AML-193 (cell line): Measurements from ENCODE around the gene KLHL33.
A peak's percentile ranks its signal among the peaks of the same experiment; 100 is the strongest.

ENCODE experiments used
- DNase-seq, 2 experiments: peaks; one replicate each; lab custom pipeline; 2025; lab: John Stamatoyannopoulos, UW

The KLHL33 gene, protein sequence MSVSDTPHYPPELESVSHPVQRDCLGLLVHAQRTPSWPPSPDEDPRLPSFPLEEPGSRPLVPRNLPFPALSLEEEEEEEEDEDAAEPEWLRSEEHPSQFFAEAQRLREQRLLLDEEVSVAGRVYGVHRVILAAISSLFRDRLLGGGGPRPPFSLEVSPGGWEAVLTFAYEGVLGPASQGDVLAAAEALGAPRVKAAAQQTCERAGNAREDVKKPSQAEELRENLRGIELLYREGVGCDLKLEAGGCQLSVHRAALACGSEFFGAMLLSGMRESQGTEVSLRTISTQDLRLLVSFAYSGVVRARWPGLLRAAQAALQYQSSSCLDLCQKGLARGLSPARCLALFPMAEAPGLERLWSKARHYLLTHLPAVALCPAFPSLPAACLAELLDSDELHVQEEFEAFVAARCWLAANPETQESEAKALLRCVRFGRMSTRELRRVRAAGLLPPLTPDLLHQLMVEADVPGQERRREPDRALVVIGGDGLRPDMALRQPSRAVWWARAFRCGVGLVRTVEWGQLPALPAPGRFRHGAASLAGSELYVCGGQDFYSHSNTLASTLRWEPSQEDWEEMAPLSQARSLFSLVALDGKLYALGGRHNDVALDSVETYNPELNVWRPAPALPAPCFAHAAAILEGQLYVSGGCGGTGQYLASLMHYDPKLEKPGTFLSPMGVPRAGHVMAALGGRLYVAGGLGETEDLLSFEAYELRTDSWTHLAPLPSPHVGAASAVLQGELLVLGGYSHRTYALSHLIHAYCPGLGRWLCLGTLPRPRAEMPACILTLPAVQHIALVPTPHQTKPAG

DNA sequence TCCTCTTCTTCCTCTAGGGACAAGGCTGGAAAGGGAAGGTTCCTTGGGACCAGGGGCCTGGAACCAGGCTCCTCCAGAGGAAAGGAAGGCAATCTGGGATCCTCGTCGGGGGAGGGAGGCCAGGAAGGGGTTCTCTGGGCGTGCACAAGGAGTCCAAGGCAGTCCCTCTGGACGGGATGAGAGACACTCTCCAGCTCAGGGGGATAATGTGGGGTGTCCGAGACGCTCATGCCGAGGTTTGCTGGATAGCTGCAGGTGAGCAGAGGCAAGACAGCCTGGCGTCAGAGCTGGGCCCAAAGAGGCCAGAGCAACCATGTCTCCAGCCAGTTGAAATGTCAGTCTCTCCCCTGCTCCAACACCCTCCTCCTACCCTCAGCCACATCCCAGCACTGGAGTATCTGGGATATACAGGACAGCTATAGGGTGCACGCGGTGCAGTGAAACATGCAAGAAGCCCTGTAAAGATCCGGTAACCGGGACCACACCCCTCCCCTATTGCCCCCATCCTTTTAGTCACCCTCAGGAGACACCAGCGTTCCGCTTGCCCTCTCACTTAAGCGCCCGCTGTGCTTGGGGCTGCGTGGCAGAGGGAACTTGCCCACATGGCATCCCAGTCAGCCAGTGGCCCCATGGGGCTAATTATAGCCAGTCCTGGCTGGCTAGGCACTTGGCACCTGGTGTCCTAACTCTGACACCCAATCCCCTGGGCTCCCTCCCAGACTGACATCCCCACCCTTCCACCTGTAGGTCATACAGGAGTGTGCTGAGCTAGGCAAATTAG is at the start of gene KLHL33:
TSS of gene KLHL33 (minus strand) at position 585 of the 781 bp plus-strand sequence. CDS start at position 230, 355 bp downstream.
- DNase-seq = no peak

DNA sequence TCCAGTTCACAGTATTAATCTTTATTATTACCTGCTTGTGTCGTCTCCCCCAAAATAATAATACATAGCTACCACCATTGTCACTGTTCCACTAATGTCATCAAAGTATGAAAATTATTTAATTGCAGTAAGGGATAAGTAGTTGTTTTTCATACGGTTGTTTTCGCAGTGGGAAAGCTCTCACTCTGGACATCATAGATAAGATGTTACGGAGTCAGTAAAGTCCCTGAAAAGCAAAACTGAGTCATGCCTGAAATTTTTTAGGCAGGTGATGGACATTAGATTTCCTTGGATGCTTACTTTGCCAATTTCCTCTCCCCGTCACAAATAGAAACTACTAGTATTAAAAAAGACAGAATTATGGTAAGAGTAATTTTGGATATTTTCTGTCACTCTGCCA is 46.4 kb upstream of the KLHL33 start:
- DNase-seq = no peak

DNA sequence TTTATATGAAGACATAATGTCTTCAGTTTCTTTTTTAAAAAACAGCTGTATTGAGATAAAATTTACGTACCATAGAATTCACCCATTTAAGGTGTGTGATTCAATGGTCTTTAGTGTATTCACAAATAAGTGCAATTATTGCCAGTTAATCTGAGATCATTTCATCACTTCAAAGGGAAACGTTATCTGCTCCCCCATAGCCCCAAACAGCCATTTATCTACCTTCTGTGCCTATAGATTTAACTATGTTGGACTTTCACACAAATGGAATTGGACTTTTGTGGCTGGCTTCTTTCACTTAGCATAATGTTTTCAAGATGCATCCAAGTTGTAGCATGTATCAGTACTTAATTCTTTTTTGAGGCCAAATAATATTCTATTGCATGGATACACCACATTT is 42.9 kb upstream of the KLHL33 start:
- no peak for DNase-seq

DNA sequence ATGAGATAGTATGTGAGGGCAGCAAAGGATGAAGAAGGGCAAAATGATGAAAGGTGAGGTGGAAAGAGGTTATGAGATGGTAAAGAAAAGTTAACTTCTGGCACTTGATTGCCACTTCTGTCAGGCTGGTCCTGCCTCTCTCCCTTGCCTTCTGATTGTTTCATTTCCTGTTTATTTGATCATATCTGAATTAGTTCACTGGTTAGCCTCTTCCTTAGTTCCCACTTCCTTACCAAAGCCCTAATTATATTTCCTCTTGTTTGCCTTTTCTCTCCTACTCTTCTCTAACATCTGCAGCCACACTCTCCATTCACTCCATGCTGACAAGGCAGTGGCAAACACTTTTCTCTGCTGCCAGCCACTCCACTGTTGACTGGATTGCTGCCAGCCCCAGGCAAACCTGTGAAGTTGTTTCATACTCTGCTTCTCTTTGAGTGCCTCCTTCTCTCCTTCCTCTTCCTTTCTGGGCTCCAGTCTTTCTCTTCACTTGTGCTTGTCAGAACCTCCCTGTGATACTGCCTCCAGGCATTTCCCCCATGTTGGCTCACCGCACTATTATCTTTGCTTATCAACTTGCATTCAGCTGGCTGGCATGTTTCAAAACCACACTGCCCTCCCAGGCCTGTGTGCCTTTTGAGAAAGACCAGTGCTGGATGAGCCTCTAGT is 41.4 kb upstream of the KLHL33 start:
- peak; percentile 73 to 79 for DNase-seq

DNA sequence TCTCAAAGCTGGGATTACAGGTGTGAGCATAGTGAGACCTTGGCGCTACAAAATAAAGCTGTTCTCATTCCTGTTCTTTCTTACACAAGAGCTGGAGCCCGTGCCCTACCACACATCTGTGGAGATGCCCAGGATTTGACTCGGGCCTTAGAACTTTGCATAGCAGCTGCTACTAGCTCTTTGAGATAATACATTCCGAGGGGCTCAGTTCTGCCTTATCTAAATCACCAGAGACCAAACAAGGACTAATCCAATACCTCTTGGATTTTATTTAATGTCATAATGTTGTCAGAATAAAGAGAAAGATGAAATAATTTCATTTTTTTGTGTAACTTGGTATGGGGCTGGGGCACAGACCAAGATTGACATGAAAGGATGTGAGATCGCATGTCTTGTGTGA is 40.8 kb upstream of the KLHL33 start:
- DNase-seq = no peak

DNA sequence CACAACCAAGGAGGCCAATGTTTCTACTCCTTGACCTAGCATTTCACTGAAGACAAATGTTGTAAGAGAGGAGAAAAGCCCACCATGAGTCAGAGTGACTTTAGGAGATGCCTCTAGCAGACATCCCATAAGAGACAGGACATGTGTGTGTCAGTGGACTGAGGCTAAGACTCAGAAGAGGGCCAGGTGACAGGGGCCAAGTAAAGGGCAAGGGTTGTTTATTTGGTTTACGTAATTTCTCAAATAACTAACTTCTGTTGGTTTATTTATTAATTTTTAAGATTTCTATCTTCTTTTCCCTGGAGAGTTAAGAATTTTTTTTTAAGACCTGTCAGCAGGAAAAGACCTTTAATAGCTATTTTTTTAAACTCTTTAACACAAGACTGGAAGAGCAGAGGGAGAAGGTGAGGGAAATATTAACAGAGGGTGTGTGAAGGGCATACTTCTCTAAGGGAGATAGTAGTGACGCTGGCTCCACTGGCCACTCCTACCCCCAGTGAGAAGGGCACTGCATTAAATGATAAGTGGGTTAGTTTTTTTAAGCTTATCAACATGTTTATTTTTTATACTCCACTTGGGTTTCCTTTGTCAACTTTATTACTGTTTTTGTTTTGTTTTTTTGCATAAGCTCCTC is 36.7 kb upstream of the KLHL33 start:
- no peak for DNase-seq

DNA sequence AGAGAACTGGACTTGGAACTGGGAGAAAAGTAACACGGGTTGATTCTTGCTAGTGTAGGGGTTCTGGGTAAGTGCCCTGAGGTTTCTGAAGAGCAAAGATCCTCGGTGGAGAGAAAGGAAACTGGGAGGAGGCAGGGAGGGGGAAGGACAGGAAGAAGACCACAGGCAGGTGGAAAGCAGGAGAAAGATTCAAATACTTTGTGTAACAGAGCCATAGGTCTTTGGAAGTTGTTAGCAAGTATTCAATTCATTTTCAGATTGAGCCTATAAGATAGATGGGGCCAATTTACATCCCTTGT is 34.6 kb upstream of the KLHL33 start:
- DNase-seq = no peak

DNA sequence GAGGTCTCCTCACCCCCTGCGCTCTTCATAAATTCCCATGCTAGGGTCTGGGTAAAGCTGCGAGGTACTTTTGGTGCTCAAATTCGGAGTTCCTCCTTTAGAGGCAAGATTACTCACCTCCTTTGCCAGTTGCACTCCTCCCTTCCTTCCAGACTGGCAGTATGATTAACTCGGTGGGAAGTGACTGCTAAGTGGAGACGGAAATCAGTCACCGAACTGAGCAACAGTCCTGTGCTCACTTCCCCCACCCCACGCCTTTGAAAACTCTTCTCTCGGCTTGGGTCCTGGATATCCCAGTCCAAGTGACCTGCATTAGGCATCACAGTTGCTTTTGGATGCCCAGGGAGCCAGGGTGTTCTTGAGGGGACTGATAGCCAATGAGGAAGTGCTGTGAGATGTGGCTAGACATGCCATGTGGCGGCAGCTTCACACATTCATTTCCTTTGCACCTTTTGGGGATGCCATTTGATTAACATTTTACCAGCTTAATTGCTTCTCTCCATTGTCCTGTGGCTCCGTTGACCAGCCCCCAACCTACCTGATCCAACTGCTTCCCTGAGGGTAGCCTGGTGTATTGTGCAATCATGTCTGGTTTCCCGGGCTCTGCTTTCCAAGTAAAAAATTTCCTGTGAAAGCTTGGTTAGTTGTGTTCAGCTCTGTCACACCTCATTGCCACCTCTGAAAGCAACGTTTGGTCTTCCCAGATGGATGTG is 34.1 kb upstream of the KLHL33 start:
- DNase-seq = peak; percentile 75

DNA sequence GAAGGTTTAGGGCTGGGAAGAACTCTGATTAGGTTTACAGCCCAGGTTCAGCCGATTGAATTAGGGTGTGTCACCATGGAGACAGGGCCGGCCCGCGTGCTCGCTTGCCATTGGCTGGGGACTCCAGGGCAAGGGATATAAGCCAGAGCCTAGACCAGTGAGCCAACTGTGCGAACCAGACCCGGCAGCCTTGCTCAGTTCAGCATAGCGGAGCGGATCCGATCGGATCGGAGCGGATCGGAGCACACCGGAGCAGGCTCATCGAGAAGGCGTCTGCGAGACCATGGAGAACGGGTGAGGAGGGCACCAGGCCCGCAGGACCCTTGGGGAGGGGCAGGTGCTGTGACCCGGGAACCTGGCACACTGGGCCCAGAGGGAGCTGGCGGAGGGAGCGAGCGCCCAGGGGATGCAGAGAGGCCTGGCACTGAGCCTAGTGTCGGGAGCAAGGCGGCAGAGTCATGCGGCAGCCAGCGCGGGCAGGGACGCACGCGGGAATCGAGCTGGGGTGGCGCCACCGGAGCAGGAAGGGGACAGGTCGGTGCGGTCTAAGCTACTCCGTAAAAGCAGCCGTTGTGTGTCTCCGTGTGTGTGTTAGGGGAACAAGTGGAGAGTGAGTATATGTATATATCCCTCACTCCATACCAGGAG is 33.4 kb upstream of the KLHL33 start, which contains the start of gene PNP:
TSS of gene PNP (plus strand) at position 165 of the 648 bp plus-strand sequence. CDS start at position 284, 119 bp downstream.
- peak; percentile 82 to 90 for DNase-seq

DNA sequence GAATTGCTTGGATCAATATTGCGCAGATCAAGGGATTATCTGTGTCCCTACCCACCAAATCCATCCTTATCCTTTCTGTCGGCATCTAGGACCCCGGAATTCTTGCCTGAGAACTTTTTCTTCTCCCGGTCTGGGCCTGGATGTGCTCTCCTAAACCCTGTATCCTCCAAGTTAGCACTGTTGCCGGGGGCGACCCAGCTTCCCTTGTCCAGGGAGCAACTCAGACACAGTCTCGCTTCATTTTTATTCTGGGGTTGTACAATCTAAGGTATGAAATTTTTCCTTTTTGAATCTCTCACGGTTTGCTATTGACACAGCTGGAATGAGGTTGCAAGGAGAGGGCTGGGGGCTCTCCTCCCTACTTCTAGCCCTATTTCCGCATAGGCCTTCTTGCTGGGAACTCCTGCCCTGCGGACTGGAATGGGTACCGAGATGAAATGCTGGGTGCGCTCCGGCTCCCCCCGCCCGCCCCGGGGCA is 32.8 kb upstream of the KLHL33 start:
- no peak for DNase-seq

DNA sequence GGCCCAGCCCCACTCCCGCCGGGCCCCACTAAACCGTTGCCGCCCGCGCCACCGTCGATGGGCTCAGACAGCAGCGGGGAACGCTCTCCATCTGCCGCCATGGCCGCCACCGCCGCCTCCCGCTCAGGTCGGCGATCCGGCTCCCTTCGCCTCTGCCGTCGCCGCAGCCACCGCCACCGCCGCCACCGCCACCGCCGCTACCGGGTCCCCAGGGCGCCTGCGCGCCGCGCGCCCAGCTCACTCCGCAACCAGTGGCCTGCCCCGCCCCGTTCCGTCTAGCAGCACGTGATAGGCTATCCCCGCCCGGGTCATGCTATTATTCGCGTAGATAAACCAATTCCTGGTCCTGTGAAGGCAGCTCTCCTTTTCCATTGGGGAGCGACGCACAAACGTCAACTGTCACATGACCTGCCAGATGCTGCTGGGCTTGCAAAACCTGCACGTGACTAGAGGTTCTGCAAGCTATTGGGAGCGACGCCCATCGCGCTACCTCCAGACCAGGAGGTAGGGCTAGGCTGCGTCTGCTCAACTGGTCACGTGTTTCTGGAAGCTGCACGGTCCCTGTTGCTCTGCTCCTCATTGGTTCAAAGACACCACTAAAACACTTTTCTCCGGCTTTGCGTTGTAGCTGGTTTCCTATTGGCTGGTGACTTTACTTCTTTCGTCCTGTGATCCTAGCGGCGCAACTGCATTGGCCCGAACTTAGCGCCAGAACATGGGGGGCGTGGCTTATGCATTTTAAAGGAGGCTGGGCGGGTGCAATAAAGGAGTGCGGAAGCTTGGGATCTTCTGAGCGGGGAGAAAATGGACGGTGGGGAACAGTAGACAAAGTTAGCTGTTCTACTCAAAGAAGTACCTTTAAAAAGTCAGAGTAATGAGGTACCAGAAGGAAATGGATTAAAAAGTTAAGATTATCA is 25.5 kb upstream of the KLHL33 start, which contains the start of gene PIP4P1:
TSS of gene PIP4P1 (minus strand) at position 210 of the 917 bp plus-strand sequence. CDS start at position 101, 109 bp downstream.
- peak; percentile 99 to 100 for DNase-seq

DNA sequence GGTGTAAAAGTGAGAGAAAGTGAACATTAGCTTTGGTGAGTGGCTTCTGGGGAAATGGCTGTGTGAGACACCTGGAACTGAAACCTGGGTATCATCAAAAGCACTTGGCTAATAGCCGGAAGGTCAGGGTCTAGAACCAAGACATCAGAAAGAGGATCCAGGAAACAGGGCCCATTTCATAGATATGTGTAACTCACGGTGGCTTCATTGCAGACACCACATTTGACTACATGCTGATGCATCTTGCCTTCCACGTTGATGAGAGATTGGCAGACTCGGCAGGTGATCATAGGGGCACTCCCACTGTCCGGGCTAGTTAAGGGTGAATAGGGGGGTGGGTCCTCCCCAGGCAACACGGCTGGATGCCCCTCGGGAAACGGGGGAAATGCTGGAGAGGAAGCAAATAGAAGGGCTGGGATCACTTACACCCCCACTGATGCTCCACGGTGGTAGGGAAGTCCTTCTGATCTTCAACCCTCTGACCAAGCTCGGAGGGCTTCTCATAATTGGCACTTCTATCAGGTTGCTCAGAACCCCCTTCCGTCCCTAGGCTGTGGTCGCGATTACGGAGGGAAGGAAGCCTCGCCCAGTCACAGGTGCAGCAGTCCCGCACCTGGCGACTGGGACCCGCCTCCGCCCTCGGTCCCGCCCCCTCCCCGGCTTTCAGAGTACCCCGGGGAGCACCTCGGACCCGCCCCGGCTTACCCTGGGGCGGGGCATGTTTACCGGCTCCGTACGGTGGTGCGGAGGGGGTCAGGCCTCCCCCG is 24.7 kb upstream of the KLHL33 start:
- no peak for DNase-seq

DNA sequence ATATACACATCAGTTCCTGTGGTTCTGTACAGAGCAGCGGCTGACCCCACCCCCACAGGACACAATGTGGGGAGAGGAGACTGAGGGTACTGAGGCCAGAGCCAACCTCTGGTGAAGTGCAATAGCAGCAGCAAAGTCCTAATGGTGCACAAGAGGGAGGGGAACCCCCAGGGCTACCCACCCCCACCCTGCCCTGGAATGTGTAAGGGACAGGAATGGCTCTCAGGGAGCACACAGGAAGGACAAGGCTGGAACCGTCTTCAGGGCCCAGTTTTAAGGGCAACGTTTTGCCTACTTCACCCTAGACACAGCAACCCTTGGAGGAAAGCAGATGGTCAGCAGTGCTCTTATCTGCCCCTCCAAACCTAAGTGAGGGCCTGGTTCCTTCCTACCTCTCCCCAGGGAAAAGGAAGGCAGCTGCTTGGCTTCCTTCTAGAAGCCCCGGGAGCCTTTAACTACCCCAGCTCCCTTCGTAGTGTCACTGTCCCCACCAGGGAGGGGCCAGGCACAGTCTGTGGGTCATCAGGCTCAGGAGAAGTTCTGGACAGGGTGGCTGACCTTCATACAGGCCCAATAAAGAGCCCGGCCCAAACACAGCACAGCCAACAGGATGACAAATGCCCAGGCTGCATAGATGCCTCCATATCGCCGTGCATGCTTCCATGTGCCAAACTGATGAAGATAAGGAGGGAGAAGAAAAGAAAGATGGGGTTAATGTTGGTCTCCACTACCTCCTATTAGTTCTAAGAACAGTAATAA is 22.2 kb upstream of the KLHL33 start:
- DNase-seq = no peak

DNA sequence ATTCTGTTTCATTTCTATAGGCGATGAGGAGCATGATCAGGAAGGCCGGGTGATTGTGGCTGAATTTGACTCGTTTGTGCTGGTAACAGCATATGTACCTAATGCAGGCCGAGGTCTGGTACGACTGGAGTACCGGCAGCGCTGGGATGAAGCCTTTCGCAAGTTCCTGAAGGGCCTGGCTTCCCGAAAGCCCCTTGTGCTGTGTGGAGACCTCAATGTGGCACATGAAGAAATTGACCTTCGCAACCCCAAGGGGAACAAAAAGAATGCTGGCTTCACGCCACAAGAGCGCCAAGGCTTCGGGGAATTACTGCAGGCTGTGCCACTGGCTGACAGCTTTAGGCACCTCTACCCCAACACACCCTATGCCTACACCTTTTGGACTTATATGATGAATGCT is 21.0 kb upstream of the KLHL33 start:
- DNase-seq = no peak

DNA sequence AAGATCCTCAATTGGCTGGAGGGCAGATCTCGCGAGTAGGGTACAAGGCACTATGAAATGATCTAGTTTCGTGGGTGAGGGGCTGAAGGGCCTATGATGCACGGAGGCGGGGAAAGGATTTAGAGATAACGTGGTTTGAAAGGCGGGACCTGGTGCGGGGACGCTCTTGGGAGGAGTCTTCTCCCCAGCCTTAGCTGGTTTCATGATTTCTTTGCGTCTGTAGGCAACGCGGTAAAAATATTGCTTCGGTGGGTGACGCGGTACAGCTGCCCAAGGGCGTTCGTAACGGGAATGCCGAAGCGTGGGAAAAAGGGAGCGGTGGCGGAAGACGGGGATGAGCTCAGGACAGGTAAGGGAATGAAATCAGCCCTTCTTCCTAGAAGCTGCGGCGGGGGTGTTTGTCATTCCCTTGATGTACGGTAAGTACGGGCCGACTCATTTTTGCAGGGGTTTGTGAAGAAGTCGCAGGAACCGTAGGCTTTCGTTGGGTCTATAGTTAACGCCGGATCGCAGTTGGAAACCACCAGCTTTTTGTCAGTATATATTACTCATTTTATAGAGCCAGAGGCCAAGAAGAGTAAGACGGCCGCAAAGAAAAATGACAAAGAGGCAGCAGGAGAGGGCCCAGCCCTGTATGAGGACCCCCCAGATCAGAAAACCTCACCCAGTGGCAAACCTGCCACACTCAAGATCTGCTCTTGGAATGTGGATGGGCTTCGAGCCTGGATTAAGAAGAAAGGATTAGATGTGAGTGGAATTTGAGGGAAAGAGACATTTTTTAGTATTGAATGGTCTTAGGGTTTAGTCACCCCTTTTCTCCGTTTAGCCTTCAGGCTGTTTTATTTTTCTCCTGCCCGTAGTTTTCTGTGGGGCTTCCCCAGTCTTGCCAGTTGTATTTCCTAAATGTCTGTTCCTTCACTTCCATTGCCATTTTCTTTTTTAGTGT is 19.7 kb upstream of the KLHL33 start:
- peak; percentile 75 to 84 for DNase-seq
